Measurements from ENCODE around the gene ODAD2. TPM values are rescaled to one million over a fixed set of nuclear protein-coding genes. Genes with fewer than 3 reads are reported as not detected.

ODAD2 gene
- total RNA-seq, 1 experiment from 2014 or later, result 4.1 TPM

DNA sequence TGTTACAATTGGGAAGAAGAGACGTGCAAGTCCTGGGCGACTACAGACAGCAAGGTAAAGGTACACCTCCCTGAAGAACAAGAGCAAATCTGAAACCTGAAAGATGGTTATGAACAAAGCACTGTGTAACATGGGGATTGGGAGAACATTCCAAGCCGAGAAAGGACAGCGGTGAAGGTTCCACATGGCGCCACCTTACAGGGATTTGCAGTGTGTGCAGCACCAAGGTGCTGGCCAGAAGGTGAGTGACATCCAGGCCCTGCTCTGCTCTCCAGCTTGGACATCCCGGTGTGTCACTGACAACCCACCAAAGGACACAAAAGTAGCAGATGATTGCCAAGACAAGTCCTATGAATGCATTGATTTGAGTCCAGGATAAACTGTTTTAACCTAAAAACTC lies 165.1 kb downstream of the ODAD2 start:
- H3K9me3 Mint-ChIP-seq, result no peaks in the 10 kb centered on the region
- DNase-seq (ENCODE audit: low spot score) (no peak), ATAC-seq (peak; percentile 58; the same call in 1 of the 2 replicates)
- TF ChIP-seq NFATC4 (CRISPR knock-in tag; IDR thresholded peaks at IDR 0.05) (no peak), NFYB (CRISPR knock-in tag; conservative IDR thresholded peaks at IDR 0.05; ENCODE audit: low read depth) (no peak), ETV6 (CRISPR knock-in tag; IDR thresholded peaks at IDR 0.05) (no peak), FOXP1 (CRISPR knock-in tag; IDR thresholded peaks at IDR 0.05; ENCODE audit: borderline replicate concordance) (no peak), ELF4 (CRISPR knock-in tag; IDR thresholded peaks at IDR 0.05; ENCODE audit: low read depth) (no peak), ZNF263 (CRISPR knock-in tag; IDR thresholded peaks at IDR 0.05; ENCODE audit: low read depth) (no peak)
- TF ChIP-seq, protein P1, sequence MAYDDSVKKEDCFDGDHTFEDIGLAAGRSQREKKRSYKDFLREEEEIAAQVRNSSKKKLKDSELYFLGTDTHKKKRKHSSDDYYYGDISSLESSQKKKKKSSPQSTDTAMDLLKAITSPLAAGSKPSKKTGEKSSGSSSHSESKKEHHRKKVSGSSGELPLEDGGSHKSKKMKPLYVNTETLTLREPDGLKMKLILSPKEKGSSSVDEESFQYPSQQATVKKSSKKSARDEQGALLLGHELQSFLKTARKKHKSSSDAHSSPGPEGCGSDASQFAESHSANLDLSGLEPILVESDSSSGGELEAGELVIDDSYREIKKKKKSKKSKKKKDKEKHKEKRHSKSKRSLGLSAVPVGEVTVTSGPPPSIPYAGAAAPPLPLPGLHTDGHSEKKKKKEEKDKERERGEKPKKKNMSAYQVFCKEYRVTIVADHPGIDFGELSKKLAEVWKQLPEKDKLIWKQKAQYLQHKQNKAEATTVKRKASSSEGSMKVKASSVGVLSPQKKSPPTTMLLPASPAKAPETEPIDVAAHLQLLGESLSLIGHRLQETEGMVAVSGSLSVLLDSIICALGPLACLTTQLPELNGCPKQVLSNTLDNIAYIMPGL (CRISPR knock-in tag; IDR thresholded peaks at IDR 0.05), result no peak
- POLR2A ChIA-PET, result no interaction called here
- H3K27me3 Mint-ChIP-seq (ENCODE audit: low read depth), result no peaks in the 10 kb centered on the region
- no peak overlapping the region for H3K27ac Mint-ChIP-seq
- CTCF ChIA-PET, result no interaction called here
- H3K4me1 Mint-ChIP-seq, result no peaks in the 10 kb centered on the region
- no peaks in the 10 kb centered on the region for H3K36me3 Mint-ChIP-seq
- no peak overlapping the region for H3K4me3 Mint-ChIP-seq

DNA sequence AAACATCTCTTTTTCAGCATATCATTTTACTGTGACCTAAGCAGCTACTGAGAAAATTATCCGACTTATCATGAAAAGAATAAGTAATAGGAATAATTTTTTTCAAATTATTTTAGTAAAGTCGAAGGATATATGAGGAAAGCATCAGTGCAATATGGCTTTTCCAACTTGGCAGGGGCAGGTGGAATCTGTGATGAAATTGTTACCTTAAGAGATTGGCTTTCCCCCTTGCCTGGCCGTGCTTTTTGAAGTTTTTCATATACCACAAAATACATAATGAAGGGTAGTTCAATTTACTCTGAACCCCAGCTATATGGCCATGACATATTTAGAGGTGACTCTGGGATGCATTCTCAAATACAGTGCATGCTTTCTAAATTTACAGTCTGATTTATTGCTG lies 166.1 kb downstream of the ODAD2 start:
- H3K27ac Mint-ChIP-seq, result no peak overlapping the region
- TF ChIP-seq PRRX2 (CRISPR knock-in tag; IDR thresholded peaks at IDR 0.05), result no peak
- TF ChIP-seq, protein P2, sequence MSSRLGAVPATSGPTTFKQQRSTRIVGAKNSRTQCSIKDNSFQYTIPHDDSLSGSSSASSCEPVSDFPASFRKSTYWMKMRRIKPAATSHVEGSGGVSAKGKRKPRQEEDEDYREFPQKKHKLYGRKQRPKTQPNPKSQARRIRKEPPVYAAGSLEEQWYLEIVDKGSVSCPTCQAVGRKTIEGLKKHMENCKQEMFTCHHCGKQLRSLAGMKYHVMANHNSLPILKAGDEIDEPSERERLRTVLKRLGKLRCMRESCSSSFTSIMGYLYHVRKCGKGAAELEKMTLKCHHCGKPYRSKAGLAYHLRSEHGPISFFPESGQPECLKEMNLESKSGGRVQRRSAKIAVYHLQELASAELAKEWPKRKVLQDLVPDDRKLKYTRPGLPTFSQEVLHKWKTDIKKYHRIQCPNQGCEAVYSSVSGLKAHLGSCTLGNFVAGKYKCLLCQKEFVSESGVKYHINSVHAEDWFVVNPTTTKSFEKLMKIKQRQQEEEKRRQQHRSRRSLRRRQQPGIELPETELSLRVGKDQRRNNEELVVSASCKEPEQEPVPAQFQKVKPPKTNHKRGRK (CRISPR knock-in tag; IDR thresholded peaks at IDR 0.05; ENCODE audit: borderline replicate concordance), result no peak
- no peak for TF ChIP-seq CBFB (CRISPR knock-in tag; IDR thresholded peaks at IDR 0.05; ENCODE audit: low read depth)
- TF ChIP-seq, protein P1 (CRISPR knock-in tag; IDR thresholded peaks at IDR 0.05), result no peak
- no peak for TF ChIP-seq SP1 (CRISPR knock-in tag; conservative IDR thresholded peaks at IDR 0.05)
- no peak for TF ChIP-seq ZNF423 (CRISPR knock-in tag; IDR thresholded peaks at IDR 0.05)
- no peak for DNase-seq (ENCODE audit: low spot score)
- ChIA-PET POLR2A (no interaction called here), CTCF (no interaction called here)
- no peaks in the 10 kb centered on the region for H3K27me3 Mint-ChIP-seq (ENCODE audit: low read depth)
- no peak overlapping the region for H3K4me3 Mint-ChIP-seq
- H3K4me1 Mint-ChIP-seq, result no peaks in the 10 kb centered on the region
- no peaks in the 10 kb centered on the region for H3K9me3 Mint-ChIP-seq
- no peak for ATAC-seq
- no peaks in the 10 kb centered on the region for H3K36me3 Mint-ChIP-seq

DNA sequence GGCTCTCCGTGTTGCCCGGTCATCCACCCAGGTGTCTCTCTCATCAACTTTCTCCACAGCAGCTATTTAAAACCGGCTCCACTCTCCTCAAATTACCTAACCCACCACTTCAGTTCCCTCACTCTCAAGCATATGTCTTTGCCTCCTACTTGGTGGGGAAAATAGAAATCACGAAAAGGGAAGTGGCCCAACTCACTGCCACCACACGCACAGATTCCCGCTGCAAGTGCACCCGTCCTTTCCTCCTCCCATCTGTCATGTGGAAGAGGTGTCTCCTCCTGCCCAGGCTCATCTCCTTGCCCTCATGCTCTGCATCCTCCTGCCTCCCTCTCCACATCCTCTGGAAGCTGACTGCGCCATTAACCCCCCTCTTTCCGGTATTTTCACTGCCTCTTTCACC lies 172.5 kb downstream of the ODAD2 start:
- H3K4me1 Mint-ChIP-seq, result no peaks in the 10 kb centered on the region
- H3K4me3 Mint-ChIP-seq, result no peak overlapping the region
- DNase-seq (ENCODE audit: low spot score), result no peak
- no peaks in the 10 kb centered on the region for H3K9me3 Mint-ChIP-seq
- no peak for ATAC-seq
- no peaks in the 10 kb centered on the region for H3K27me3 Mint-ChIP-seq (ENCODE audit: low read depth)
- H3K27ac Mint-ChIP-seq, result no peak overlapping the region
- H3K36me3 Mint-ChIP-seq, result no peaks in the 10 kb centered on the region
- ChIA-PET POLR2A (no interaction called here), CTCF (no interaction called here)
- TF ChIP-seq ZNF423 (CRISPR knock-in tag; IDR thresholded peaks at IDR 0.05) (no peak), SOX15 (CRISPR knock-in tag; IDR thresholded peaks at IDR 0.05) (no peak), ZNF138 (CRISPR knock-in tag; conservative IDR thresholded peaks at IDR 0.05) (no peak), ESRRA (CRISPR knock-in tag; IDR thresholded peaks at IDR 0.05; ENCODE audit: borderline replicate concordance) (no peak), NFYB (CRISPR knock-in tag; conservative IDR thresholded peaks at IDR 0.05; ENCODE audit: low read depth) (no peak), NFE2L1 (CRISPR knock-in tag; IDR thresholded peaks at IDR 0.05) (no peak), JAZF1 (CRISPR knock-in tag; IDR thresholded peaks at IDR 0.05) (no peak), ZNF317 (CRISPR knock-in tag; IDR thresholded peaks at IDR 0.05; ENCODE audit: borderline replicate concordance, low read depth) (no peak), GTF2I (CRISPR knock-in tag; conservative IDR thresholded peaks at IDR 0.05) (no peak)
- TF ChIP-seq, protein P3, sequence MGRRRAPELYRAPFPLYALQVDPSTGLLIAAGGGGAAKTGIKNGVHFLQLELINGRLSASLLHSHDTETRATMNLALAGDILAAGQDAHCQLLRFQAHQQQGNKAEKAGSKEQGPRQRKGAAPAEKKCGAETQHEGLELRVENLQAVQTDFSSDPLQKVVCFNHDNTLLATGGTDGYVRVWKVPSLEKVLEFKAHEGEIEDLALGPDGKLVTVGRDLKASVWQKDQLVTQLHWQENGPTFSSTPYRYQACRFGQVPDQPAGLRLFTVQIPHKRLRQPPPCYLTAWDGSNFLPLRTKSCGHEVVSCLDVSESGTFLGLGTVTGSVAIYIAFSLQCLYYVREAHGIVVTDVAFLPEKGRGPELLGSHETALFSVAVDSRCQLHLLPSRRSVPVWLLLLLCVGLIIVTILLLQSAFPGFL (CRISPR knock-in tag; IDR thresholded peaks at IDR 0.05; ENCODE audit: borderline replicate concordance), result no peak
- TF ChIP-seq, protein P4, sequence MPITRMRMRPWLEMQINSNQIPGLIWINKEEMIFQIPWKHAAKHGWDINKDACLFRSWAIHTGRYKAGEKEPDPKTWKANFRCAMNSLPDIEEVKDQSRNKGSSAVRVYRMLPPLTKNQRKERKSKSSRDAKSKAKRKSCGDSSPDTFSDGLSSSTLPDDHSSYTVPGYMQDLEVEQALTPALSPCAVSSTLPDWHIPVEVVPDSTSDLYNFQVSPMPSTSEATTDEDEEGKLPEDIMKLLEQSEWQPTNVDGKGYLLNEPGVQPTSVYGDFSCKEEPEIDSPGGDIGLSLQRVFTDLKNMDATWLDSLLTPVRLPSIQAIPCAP (CRISPR knock-in tag; IDR thresholded peaks at IDR 0.05), result no peak
- TF ChIP-seq, protein P5, sequence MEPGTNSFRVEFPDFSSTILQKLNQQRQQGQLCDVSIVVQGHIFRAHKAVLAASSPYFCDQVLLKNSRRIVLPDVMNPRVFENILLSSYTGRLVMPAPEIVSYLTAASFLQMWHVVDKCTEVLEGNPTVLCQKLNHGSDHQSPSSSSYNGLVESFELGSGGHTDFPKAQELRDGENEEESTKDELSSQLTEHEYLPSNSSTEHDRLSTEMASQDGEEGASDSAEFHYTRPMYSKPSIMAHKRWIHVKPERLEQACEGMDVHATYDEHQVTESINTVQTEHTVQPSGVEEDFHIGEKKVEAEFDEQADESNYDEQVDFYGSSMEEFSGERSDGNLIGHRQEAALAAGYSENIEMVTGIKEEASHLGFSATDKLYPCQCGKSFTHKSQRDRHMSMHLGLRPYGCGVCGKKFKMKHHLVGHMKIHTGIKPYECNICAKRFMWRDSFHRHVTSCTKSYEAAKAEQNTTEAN (CRISPR knock-in tag; IDR thresholded peaks at IDR 0.05), result no peak
- TF ChIP-seq, protein P6, sequence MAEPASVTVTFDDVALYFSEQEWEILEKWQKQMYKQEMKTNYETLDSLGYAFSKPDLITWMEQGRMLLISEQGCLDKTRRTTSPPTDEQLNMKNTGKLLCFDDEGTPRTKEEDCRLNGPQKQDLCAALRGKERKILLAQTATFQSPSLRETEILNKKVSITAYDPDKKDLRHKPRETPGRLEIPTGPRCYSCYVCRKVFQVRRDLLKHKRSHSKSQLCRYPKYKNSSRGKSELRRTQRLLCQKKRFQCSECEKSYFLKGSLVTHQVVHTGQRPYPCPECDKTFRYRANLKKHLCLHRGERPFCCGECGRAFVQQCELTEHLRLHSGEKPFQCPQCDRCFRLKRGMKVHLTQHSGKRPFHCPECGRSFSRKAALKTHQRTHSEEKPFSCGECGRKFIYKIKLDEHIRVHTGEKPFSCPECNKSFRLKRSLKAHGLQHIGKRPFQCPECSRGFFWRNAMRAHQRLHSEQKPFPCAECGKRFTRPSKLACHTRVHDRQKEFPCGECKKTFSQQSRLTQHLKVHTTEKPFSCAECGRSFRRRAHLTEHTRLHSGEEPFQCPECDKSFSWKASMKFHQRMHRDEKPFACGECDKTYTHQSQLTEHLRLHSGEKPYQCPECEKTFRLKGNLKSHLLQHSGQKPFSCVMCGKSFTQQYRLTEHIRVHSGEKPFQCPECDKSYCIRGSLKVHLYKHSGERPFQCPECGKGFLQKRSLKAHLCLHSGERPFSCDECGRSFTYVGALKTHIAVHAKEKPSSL (CRISPR knock-in tag; conservative IDR thresholded peaks at IDR 0.05), result no peak

All from WTC11 (cell line).